Type B pancreatic cell (in vitro differentiated cells): ENCODE measurements around the gene LSM14B. TPM values are rescaled to one million over a fixed set of nuclear protein-coding genes. Genes with fewer than 3 reads are reported as not detected.

Source experiments
- DNase-seq: peaks from one replicate; pipeline ENCODE4 v3.0.0; 2021; ENCODE audit warnings: mixed read lengths; ENCODE audit not compliant: unreplicated experiment; ENCODE audit errors: extremely low spot score
- H3K27ac Mint-ChIP-seq: 2 replicates; pipeline ENCODE4 v1.8.0; 2021; ENCODE audit warnings: mild to moderate bottlenecking, mixed read lengths
- H3K27me3 Mint-ChIP-seq: 2 replicates; pipeline ENCODE4 v1.8.0; 2021; ENCODE audit warnings: mixed read lengths
- H3K36me3 Mint-ChIP-seq: 2 replicates; pipeline ENCODE4 v1.8.0; 2021; ENCODE audit warnings: mixed read lengths
- H3K4me1 Mint-ChIP-seq: one replicate; pipeline ENCODE4 v1.8.0; 2021; ENCODE audit warnings: mixed read lengths; ENCODE audit not compliant: unreplicated experiment
- H3K4me3 Mint-ChIP-seq: 2 replicates; pipeline ENCODE4 v1.8.0; 2021; ENCODE audit warnings: mild to moderate bottlenecking, mixed read lengths
- H3K9me3 Mint-ChIP-seq: 2 replicates; pipeline ENCODE4 v1.8.0; 2021; ENCODE audit warnings: mixed read lengths
- CTCF ChIP-seq: fragments of 200-600 bp; sonication (generic); conservative IDR thresholded peaks from 2 replicates; pipeline ENCODE4 v1.5.0; 2021; ENCODE audit warnings: antibody characterized with exemption, mild to moderate bottlenecking
- total RNA-seq: library from RNA; stranded (reverse); gene quantifications from 2 replicates; pipeline ENCODE4 v1.2.1, GENCODE V29; 2021; ENCODE audit warnings: low replicate concordance

LSM14B gene
- total RNA-seq, 1 donor from 2014 or later: 66.3 TPM

- Mint-ChIP-seq H3K36me3 (peaks cover 18% of the 10 kb centered on the region), H3K4me3 (no peak overlapping the region), H3K9me3 (no peaks in the 10 kb centered on the region), H3K27me3 (no peaks in the 10 kb centered on the region), H3K27ac (no peak overlapping the region), H3K4me1 (peaks cover 19% of the 10 kb centered on the region)
- DNase-seq: no peak
- no peak for TF ChIP-seq CTCF
Measured at GRCh38 chr20:62139636-62140035, 17.4 kb downstream of the LSM14B start.

DNA sequence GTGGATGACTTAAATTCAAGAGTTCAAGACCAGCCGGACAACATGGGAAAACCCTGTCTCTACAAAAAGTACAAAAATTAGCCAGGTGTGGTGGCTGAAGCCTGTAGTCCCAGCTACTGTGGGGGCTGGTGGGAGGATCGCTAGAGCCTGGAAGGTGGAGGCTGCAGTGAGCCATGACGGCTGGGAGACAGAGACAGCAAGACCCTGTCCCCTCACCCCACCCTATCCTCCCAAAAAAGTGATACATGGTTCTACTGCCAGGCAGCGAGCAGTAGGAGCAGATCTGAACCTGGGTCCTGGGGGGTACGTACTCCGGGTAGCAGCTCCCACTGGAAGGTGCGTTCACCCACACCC lies 18.7 kb downstream of the LSM14B start:
- Mint-ChIP-seq H3K4me1 (peaks cover 33% of the 10 kb centered on the region), H3K27me3 (no peaks in the 10 kb centered on the region), H3K36me3 (peaks cover 21% of the 10 kb centered on the region), H3K4me3 (peak overlapping the region; percentile 95), H3K27ac (peak overlapping the region; percentile 97), H3K9me3 (no peaks in the 10 kb centered on the region)
- DNase-seq: no peak
- TF ChIP-seq CTCF: no peak

GRCh38 chr20:62141397-62142251 lies 19.3 kb downstream of the LSM14B start:
- no peak for DNase-seq
- Mint-ChIP-seq H3K4me3 (peak overlapping the region; percentile 95), H3K4me1 (peaks cover 36% of the 10 kb centered on the region), H3K36me3 (peaks cover 18% of the 10 kb centered on the region), H3K9me3 (no peaks in the 10 kb centered on the region), H3K27me3 (no peaks in the 10 kb centered on the region), H3K27ac (peak overlapping the region; percentile 97)
- peak; percentile 45 for TF ChIP-seq CTCF

- peaks cover 15% of the 10 kb centered on the region for H3K36me3 Mint-ChIP-seq
Measured at GRCh38 chr20:62142252-62143080, 20.2 kb downstream of the LSM14B start.

More at GRCh38 chr20:62142252-62143080, 20.2 kb downstream of the LSM14B start:
- no peak for TF ChIP-seq CTCF
- Mint-ChIP-seq H3K9me3 (no peaks in the 10 kb centered on the region), H3K4me3 (peak overlapping the region; percentile 95), H3K27ac (peak overlapping the region; percentile 97), H3K27me3 (no peaks in the 10 kb centered on the region), H3K4me1 (peaks cover 38% of the 10 kb centered on the region)
- no peak for DNase-seq
